ENCODE measurements around the gene CCDC17. TPM values are rescaled to one million over a fixed set of nuclear protein-coding genes. Genes with fewer than 3 reads are reported as not detected.

CCDC17 gene
- total RNA-seq, 1 donor from 2014 or later, result 1.9 TPM

DNA sequence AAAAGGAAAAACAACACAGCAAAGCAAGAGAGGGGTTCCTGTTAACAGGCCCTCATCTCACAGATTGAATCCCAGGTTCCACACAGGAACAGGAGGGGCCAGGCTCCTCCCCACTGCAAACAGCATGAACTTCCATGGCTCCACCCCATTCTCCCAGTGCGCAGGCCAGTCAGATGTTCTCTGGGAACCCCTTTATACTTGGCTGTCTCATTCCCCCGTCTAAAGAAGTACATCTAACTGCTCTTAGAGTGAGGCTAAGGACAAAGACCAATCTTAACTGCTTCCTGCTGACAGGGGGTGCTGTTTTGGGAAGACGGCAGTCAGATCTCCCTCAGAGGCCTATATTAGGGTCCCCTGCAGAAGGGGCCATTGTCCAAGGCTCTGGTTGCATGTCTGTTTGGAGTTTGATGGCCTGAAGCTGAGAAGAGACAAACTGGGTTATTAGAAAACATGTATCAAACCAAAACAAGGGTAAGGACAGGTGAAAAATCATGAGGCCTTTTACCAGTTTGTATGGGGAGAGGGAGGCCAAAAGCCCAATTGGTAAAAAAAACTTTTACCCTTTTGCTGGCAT is 50.5 kb downstream of the CCDC17 start:
- peaks cover 6% of the 10 kb centered on the region for H3K36me3 Mint-ChIP-seq (ENCODE audit: low read depth)
- DNase-seq (ENCODE audit: low read depth, low spot score), result no peak
- peaks cover 4% of the 10 kb centered on the region for H3K4me1 Mint-ChIP-seq
- H3K27me3 Mint-ChIP-seq (ENCODE audit: low read depth), result no peaks in the 10 kb centered on the region
- H3K4me3 Mint-ChIP-seq, result peak overlapping the region; percentile 48
- H3K9me3 Mint-ChIP-seq, result no peaks in the 10 kb centered on the region
- no peak overlapping the region for H3K27ac Mint-ChIP-seq (ENCODE audit: unreplicated experiment)
- TF ChIP-seq, protein P1, sequence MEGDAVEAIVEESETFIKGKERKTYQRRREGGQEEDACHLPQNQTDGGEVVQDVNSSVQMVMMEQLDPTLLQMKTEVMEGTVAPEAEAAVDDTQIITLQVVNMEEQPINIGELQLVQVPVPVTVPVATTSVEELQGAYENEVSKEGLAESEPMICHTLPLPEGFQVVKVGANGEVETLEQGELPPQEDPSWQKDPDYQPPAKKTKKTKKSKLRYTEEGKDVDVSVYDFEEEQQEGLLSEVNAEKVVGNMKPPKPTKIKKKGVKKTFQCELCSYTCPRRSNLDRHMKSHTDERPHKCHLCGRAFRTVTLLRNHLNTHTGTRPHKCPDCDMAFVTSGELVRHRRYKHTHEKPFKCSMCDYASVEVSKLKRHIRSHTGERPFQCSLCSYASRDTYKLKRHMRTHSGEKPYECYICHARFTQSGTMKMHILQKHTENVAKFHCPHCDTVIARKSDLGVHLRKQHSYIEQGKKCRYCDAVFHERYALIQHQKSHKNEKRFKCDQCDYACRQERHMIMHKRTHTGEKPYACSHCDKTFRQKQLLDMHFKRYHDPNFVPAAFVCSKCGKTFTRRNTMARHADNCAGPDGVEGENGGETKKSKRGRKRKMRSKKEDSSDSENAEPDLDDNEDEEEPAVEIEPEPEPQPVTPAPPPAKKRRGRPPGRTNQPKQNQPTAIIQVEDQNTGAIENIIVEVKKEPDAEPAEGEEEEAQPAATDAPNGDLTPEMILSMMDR (conservative IDR thresholded peaks at IDR 0.05), result no peak

DNA sequence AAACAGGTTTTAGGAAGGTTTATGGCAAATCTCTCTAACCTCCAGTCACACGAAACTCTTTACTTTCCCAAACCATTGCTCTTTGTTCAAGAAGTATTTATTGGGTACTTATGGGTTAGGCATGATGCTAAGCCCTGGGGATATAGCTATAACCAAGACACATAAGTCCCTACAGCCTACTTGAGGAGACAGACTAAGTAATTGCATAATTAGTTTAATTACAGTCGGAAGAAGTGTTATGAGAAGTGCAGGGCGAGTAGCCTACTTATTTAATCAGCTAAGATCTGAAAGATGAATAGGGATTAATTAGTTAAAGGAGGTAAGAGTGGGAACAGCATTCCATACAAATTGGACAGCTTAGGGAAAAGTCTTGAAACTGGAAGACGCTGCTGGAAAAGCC is 53.2 kb downstream of the CCDC17 start:
- Mint-ChIP-seq H3K36me3 (ENCODE audit: low read depth) (peaks cover 7% of the 10 kb centered on the region), H3K9me3 (no peaks in the 10 kb centered on the region), H3K27me3 (ENCODE audit: low read depth) (no peaks in the 10 kb centered on the region), H3K4me3 (no peak overlapping the region), H3K27ac (ENCODE audit: unreplicated experiment) (no peak overlapping the region), H3K4me1 (peaks cover 4% of the 10 kb centered on the region)
- TF ChIP-seq, protein P1 (conservative IDR thresholded peaks at IDR 0.05), result no peak
- DNase-seq (ENCODE audit: low read depth, low spot score), result no peak

Other genes starting within 250 kb of the CCDC17 start
- gene TESK2, start 132.9 kb downstream of the CCDC17 start, total RNA-seq, result 1.8 and 1.9 TPM in 2 replicates
- gene CCDC163, start 124.0 kb downstream of the CCDC17 start, total RNA-seq, result 2.6 and 2.9 TPM in 2 replicates
- gene MMACHC, start 123.8 kb downstream of the CCDC17 start, total RNA-seq, result 9.7 and 12.5 TPM in 2 replicates
- gene PRDX1, start 102.2 kb downstream of the CCDC17 start, total RNA-seq, result 317 and 334 TPM in 2 replicates
- gene AKR1A1, start 73.2 kb downstream of the CCDC17 start, total RNA-seq, result 185 and 192 TPM in 2 replicates
- 455 and 466 TPM in 2 replicates for gene NASP, start 40.0 kb downstream of the CCDC17 start, total RNA-seq
- 73.6 and 74.9 TPM in 2 replicates for gene GPBP1L1, start 62.5 kb upstream of the CCDC17 start, total RNA-seq
- gene TMEM69, start 64.1 kb upstream of the CCDC17 start, total RNA-seq, result 25.7 and 29.6 TPM in 2 replicates
- 16.8 and 18.8 TPM in 2 replicates for gene IPP, start 126.6 kb upstream of the CCDC17 start, total RNA-seq
- gene MAST2, start 179.6 kb upstream of the CCDC17 start, total RNA-seq, result 45.2 and 47.6 TPM in 2 replicates